Effector memory CD4-positive, alpha-beta T cell (primary cell): ENCODE measurements around the gene AKT1.

Experiments
- DNase-seq, 3 donors: peaks; one replicate each; pipeline ENCODE4 v3.0.0-alpha.2; 2020
- H3K27ac ChIP-seq: 2 replicates; pipeline ENCODE4 v1.7.0; 2013; ENCODE audit warnings: mild to moderate bottlenecking, low read length, moderate library complexity; ENCODE audit not compliant: insufficient read depth, poor library complexity, severe bottlenecking
- H3K27me3 ChIP-seq: replicated peaks from 2 replicates; pipeline ENCODE4 v1.7.0; 2013; ENCODE audit warnings: mild to moderate bottlenecking, low read length; ENCODE audit not compliant: insufficient read depth, control insufficient read depth, poor library complexity, severe bottlenecking
- H3K36me3 ChIP-seq: 2 replicates; pipeline ENCODE4 v1.7.0; 2013; ENCODE audit warnings: mild to moderate bottlenecking, low read length, moderate library complexity; ENCODE audit not compliant: control insufficient read depth, insufficient read depth
- H3K4me1 ChIP-seq: 2 replicates; pipeline ENCODE4 v1.7.0; 2013; ENCODE audit warnings: low read length, mild to moderate bottlenecking; ENCODE audit not compliant: control insufficient read depth, insufficient read depth, poor library complexity, severe bottlenecking
- H3K4me3 ChIP-seq: 2 replicates; pipeline ENCODE4 v1.7.0; 2013; ENCODE audit warnings: low read length, low read depth, mild to moderate bottlenecking; ENCODE audit not compliant: insufficient read depth, poor library complexity, severe bottlenecking
- H3K9me3 ChIP-seq: 2 replicates; pipeline ENCODE4 v1.7.0; 2013; ENCODE audit warnings: mild to moderate bottlenecking, low read length, moderate library complexity; ENCODE audit not compliant: control insufficient read depth

The AKT1 gene

GRCh38 chr14:104778694-104779331 lies 16.7 kb downstream of the AKT1 start:
- H3K4me1 ChIP-seq = no peaks in the 10 kb centered on the region
- H3K4me3 ChIP-seq = no peak overlapping the region
- no peaks in the 10 kb centered on the region for H3K9me3 ChIP-seq
- H3K36me3 ChIP-seq = peaks cover 11% of the 10 kb centered on the region
- no peak for DNase-seq
- H3K27me3 ChIP-seq = no peaks in the 10 kb centered on the region
- H3K27ac ChIP-seq = no peak overlapping the region

GRCh38 chr14:104777808-104778249 lies 17.7 kb downstream of the AKT1 start:
- H3K27ac ChIP-seq = no peak overlapping the region
- H3K4me1 ChIP-seq = no peaks in the 10 kb centered on the region
- no peak for DNase-seq
- no peaks in the 10 kb centered on the region for H3K9me3 ChIP-seq
- no peak overlapping the region for H3K4me3 ChIP-seq
- H3K27me3 ChIP-seq = no peaks in the 10 kb centered on the region
- peaks cover 19% of the 10 kb centered on the region for H3K36me3 ChIP-seq

DNA sequence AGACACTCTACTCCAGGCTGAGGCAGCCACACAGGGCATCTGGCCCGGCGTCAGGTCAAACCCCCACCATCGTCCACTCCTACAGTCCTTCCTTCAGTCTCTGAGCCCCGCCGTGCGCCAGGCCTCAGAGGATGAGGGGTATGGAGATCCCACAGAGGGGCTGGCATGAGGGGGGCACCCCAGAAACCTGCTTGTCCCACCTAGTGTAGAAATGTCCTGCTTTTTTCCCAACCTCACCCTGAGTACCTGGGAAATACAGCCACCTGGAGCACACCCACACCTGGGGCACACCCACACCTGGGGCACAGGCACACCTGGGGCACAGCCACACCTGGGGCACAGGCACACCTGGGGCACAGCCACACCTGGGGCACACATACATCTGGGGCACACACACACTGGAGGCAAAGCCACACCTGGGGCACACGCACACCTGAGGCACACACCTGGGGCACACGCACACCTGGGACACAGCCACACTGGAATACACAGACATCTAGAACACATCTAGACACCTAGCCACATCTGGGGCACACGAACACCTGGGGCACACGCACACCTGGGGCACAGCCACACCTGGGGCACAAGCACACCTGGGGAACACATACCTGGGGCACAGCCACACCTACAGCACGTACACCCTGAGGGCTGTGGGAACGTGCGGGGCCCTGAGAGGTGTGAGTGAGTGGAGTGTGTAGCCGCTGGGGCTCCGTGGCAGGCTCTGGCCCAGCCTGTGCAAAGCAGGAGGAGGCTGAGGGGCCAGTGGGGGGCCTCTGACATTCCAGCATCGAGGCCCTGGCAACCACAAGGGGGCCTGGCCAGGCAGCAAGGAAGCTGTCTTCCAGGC lies 18.4 kb downstream of the AKT1 start:
- no peak overlapping the region for H3K4me3 ChIP-seq
- peaks cover 24% of the 10 kb centered on the region for H3K36me3 ChIP-seq
- H3K27ac ChIP-seq = no peak overlapping the region
- no peaks in the 10 kb centered on the region for H3K4me1 ChIP-seq
- no peaks in the 10 kb centered on the region for H3K9me3 ChIP-seq
- DNase-seq = no peak
- no peaks in the 10 kb centered on the region for H3K27me3 ChIP-seq

DNA sequence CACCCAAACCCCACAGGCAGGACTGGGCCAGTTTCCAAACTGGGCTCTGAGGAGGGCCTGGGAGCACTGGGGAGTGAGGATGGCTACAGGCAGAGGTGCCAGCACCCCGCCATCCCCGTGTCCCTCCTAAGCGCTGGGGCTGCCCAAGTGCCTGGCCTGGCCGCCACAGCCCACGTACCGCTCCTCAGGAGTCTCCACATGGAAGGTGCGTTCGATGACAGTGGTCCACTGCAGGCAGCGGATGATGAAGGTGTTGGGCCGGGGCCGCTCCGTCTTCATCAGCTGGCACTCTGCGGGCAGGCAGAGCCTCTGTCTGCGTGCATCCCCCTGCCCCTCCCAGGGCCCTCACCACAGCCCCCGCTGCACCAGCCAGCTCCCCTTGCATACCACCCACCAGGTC lies 19.1 kb downstream of the AKT1 start:
- H3K9me3 ChIP-seq = no peaks in the 10 kb centered on the region
- peaks cover 31% of the 10 kb centered on the region for H3K36me3 ChIP-seq

DNA sequence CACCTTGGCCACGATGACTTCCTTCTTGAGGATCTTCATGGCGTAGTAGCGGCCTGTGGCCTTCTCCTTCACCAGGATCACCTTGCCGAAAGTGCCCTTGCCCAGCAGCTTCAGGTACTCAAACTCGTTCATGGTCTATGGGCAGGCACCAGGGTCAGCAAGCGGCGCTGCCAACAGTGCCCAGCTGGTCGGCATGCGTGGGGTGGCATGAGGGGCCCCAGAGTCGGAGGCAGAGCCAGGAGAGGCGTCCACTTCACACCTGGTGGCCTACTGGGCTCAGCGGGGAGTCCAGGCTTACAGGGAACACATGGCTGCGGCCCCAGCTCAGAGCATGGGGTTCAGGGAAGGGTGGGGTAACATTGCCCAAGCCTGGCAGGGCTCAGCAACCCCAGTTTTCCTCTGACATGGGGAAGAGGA lies 20.5 kb downstream of the AKT1 start:
- H3K4me1 ChIP-seq = no peaks in the 10 kb centered on the region
- no peak overlapping the region for H3K27ac ChIP-seq
- DNase-seq = no peak
- H3K9me3 ChIP-seq = peaks cover 5% of the 10 kb centered on the region
- H3K4me3 ChIP-seq = no peak overlapping the region
- peaks cover 38% of the 10 kb centered on the region for H3K36me3 ChIP-seq
- H3K27me3 ChIP-seq = no peaks in the 10 kb centered on the region

More for the DNA sequence above, 19.1 kb downstream of the AKT1 start:
- no peak overlapping the region for H3K27ac ChIP-seq
- no peak for DNase-seq
- H3K4me1 ChIP-seq = no peaks in the 10 kb centered on the region
- no peak overlapping the region for H3K4me3 ChIP-seq
- no peaks in the 10 kb centered on the region for H3K27me3 ChIP-seq

- Histone ChIP-seq H3K27ac (no peak overlapping the region), H3K4me3 (no peak overlapping the region), H3K9me3 (peaks cover 5% of the 10 kb centered on the region), H3K36me3 (peaks cover 38% of the 10 kb centered on the region), H3K4me1 (no peaks in the 10 kb centered on the region), H3K27me3 (no peaks in the 10 kb centered on the region)
- DNase-seq = no peak
Measured at GRCh38 chr14:104774453-104775072, 21.0 kb downstream of the AKT1 start.

DNA sequence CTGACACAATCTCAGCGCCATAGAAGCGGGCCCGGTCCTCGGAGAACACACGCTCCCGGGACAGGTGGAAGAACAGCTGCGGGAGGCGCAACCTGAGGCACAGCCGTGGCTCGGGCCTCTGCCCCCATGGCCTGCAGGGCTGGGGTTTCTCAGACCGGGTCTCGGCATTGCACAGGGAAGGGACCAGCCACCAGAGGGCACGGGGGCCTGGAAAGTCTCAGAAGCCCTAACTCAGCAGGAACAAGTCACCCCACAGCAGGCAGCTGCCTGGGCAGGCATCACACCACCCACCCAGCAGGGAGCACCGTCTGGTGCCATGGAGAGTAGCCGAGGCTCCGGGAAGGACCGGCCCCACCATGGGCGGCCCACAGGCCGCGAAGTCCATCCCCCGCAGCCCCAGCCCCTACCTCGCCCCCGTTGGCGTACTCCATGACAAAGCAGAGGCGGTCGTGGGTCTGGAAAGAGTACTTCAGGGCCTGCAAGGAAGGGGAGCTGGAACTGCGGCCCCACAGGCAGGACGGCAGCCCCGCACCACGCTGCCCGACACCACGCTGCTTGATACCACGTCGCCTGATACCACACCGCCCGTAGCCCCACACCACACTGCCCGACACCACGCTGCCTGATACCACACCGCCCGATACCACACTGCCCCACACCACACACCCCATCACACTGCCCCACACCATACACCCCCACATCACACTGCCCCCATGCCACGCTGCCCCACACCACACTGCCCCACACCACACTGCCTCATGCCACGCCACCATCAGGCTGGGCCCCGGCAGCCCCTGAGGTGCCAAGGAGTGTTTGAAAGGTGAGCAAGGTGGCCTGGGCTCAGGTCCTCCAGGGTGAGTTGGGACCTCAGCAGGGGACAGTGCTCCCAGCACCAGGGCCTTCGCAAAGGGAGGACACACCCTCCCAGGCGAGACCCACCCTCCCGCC lies 21.8 kb downstream of the AKT1 start:
- DNase-seq = no peak
- Histone ChIP-seq H3K4me1 (no peaks in the 10 kb centered on the region), H3K36me3 (peaks cover 38% of the 10 kb centered on the region), H3K9me3 (peaks cover 5% of the 10 kb centered on the region), H3K27ac (no peak overlapping the region), H3K4me3 (no peak overlapping the region), H3K27me3 (no peaks in the 10 kb centered on the region)

GRCh38 chr14:104772707-104773504 lies 22.6 kb downstream of the AKT1 start:
- H3K27ac ChIP-seq = no peak overlapping the region

More at GRCh38 chr14:104772707-104773504, 22.6 kb downstream of the AKT1 start:
- Histone ChIP-seq H3K27me3 (no peaks in the 10 kb centered on the region), H3K4me1 (peaks cover 3% of the 10 kb centered on the region), H3K36me3 (peaks cover 38% of the 10 kb centered on the region), H3K9me3 (peaks cover 5% of the 10 kb centered on the region), H3K4me3 (no peak overlapping the region)
- DNase-seq = no peak
